ENCODE measurements around the gene TAF4.
A peak's percentile ranks its signal among the peaks of the same experiment; 100 is the strongest.
"Not testable (repeated sequence)": the region's sequence is repeated elsewhere in the genome, so short reads cannot be mapped to it uniquely, and the experiment has no call there.

TAF4 gene

GRCh38 chr20:62065674-62066338 is at the start of gene TAF4:
Gene TAF4, minus strand, starts transcription at chr20:62065881. Its CDS starts 71 bp downstream, at chr20:62065810.
- DNase-seq (ENCODE audit: low read depth in 3 of 3) = peak; percentile 57 to 61 (median 58)

DNA sequence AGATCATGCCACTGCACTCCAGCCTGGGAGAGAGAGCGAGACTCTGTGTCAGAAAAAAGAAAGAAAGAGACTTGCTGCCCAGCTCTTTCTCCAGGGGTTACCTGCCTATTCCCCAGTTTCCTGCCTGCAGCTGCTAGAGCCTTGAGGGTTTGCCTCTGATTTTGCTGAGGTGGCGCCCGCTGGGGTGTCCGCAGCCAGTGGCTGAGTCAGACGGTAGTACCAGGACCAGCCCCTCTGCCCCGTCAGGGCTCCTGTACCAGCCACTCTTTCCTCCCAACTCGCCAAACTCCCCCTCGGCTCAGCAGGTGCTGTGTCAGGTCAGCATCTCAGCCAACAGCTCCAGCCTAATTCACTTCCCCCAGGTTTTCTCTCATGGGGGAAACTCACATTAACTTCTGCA is 49.2 kb upstream of the TAF4 start:
- no peak for DNase-seq (ENCODE audit: low read depth in 3 of 3)

DNA sequence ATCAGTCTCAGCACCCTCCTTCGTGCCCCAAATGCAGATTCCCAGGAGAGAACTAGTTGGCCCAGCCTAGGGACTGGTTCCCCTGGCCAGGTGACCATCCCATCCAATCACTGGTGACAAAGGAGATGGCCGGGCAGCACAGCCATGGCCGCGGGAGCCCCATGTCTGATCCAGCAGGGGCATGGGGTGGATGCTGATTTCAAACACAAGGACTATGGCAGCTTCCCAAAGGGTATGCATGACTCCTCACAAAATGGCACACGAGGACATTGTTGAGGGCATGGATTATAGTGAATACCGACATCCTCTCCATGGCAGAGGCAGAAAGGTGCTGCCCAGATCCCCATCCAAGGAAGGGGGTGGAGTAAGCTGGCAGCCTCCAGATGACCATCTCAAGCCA is 46.7 kb upstream of the TAF4 start:
- DNase-seq (ENCODE audit: low read depth in 3 of 3) = no peak

DNA sequence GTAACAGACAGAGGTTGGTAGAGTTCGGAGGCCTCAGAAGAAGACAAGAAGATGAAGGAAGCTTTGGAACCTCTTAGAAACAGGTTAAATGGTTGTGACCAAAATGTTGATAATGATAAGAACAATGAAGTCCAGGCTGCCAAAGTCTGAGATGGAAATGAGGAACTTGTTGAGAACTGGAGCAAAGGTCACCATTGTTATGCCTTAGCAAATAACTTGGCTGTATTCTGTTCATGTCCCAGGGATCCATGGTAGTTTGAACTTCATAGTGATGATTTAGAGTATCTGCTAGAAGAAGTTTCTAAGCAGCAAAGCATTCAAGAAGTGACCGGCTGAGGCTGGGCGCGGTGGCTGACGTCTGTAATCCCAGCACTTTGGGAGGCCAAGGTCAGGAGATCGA is 45.5 kb upstream of the TAF4 start:
- DNase-seq (ENCODE audit: low read depth in 3 of 3) = no peak

DNA sequence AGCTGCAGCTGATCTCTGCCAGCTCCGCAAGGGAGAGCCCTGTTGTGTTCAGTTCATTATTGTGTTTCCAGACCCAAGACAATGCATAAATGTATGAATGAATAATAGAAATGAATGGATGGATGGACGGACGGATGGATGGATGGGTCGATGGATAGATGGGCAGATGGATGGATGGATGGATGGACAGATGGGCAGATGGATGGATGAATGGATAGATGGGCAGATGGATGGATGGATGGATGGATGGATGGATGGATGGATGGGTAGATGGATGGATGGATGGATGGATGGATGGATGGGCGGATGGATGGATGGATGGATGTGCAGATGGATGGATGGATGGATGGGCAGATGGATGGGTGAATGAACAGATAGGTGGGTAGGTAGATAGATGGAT is 39.9 kb upstream of the TAF4 start:
- no peak for DNase-seq (ENCODE audit: low read depth in 3 of 3)

- no peak for DNase-seq (ENCODE audit: low read depth in 3 of 3)
Measured at GRCh38 chr20:62104791-62105345, 39.2 kb upstream of the TAF4 start.

GRCh38 chr20:62104234-62104789 is 38.6 kb upstream of the TAF4 start:
- DNase-seq (ENCODE audit: low read depth in 3 of 3) = no peak

- DNase-seq (ENCODE audit: low read depth in 3 of 3) = no peak
Measured at GRCh38 chr20:62103508-62104233, 38.0 kb upstream of the TAF4 start.

DNA sequence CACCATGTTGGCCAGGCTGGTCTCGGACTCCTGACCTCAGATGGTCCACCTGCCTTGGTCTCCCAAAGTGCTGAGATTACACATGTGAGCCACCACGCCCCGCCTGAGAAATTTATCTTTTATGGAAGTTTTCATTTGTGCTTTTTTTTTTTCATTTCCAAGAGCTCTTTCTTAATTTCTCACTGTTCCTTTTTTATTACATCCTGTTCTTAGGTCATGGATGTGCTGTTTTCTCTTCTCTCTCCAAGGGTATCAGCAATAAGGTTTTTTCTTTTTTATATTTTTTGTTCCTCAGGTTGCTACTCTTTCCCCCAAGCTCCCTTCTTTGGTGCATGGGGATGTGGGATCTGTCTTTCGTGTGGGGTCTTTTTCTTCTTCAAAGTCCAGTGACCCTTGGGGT is 35.4 kb upstream of the TAF4 start:
- no peak for DNase-seq (ENCODE audit: low read depth in 3 of 3)

- DNase-seq (ENCODE audit: low read depth in 3 of 3) = no peak
Measured at GRCh38 chr20:62097881-62098407, 32.3 kb upstream of the TAF4 start.

DNA sequence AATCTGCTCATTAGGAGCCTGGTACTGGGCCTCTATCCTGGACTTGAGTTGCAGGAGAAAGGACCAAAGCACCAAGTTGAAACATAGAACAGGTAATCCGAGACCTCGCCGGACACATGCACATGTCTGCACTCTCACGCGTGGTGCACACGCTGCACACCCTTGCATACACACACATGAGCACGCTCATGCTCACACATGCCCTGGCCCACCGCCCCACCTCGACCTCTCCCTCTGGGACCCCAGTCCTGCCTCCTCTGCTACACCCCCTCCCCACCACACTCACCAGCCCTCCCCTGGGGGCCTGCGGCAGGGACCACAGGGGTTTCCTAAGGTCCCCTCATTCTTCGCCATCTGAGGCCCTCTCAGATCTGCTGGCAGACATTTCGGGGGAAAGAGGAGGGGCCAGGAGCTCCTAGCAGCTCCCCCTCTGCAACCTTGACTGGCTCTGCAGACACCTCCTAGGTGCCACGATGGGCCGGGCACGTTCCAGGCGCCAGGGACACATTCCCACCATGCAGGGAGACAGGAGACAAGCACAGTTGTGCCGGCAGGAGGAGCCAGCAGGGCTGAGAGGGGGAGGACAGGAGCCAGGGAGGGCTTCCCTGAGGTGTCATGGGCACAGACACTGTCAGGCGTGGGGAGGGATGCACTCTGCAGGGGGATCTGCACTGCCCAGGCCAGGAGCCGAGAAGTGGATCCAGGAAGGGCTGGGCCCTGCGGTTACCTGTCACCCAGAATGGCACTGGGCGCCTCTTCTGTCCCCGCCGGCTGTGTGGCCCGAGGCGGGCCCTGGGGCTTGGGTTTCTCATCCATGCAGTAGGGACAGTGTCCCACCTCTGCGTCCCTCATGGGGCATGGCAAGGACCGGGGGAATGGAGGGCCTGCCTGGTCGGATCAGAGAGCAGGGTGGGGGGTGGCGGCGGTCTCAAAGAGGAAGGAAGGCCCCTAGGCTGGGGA is 31.0 kb upstream of the TAF4 start:
- DNase-seq (ENCODE audit: low read depth in 3 of 3) = no peak

DNA sequence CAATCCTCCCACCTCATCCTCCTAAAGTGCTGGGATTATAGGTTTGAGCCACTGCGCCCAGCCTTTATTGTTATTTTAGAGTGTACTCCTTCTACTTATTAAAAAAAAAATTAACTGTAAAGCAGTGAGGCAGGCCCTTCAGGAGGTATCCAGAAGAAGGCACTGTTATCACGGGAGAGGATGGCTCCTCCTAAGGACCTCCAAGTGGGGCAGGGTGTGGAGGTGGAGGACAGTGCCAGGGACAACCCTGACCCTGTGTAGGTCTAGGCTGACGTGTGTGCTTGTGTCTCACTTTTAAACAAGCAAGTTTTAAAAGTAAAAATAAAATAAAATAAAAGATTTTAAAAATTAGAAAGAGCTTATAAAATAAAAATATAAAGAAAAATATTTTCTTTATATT is 23.7 kb upstream of the TAF4 start:
- DNase-seq (ENCODE audit: low read depth in 3 of 3) = no peak

- DNase-seq (ENCODE audit: low read depth in 3 of 3) = no peak
Measured at GRCh38 chr20:62088258-62089127, 22.8 kb upstream of the TAF4 start.

- no peak for DNase-seq (ENCODE audit: low read depth in 3 of 3)
Measured at GRCh38 chr20:62087632-62088031, 22.0 kb upstream of the TAF4 start.

GRCh38 chr20:62087227-62087626 is 21.5 kb upstream of the TAF4 start:
- DNase-seq (ENCODE audit: low read depth in 3 of 3) = no peak

DNA sequence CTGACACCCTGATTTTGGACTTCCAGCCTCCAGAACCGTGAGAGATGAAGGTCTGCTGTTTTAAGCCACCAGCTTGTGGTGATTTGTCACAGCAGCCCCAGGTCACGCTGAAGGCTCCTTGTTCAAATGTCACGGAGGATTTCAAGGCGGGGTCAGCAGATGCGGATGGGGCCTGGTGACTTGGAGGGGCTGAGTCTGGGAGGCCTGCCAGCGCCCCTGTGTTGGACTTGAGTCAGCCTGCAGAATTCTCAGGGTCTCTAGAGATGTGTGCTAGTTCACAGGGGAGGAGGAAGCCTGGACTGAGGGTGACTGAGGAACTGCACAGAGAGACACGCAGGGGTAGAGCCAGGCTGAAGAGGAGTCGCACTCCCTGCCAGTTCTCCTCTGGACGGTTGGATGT is 19.5 kb upstream of the TAF4 start:
- no peak for DNase-seq (ENCODE audit: low read depth in 3 of 3)

GRCh38 chr20:62084224-62084623 is 18.5 kb upstream of the TAF4 start:
- not testable (repeated sequence) for DNase-seq (ENCODE audit: low read depth in 3 of 3)

DNA sequence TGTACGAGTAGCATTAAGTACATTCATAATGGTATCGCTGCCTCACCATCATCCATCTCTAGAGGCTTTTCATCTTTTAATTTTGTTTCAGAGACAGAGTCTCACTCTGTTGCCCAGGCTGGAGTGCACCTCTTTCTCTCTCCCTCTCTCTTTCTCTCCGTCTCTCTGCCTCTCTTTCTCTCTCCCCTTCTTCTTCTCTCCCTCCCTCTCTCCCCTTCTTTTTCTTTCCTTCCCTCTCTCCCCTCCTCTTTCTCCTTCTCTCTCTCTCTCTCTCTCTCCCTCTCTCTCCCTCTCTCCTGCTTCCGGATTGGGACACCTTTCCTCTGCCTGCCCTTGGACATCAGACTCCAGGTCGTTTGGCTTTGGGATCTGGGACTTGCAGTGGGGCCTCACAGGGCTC is 17.6 kb upstream of the TAF4 start:
- DNase-seq (ENCODE audit: low read depth in 3 of 3) = no peak

- DNase-seq (ENCODE audit: low read depth in 3 of 3) = no peak
Measured at GRCh38 chr20:62080249-62080990, 14.7 kb upstream of the TAF4 start.

DNA sequence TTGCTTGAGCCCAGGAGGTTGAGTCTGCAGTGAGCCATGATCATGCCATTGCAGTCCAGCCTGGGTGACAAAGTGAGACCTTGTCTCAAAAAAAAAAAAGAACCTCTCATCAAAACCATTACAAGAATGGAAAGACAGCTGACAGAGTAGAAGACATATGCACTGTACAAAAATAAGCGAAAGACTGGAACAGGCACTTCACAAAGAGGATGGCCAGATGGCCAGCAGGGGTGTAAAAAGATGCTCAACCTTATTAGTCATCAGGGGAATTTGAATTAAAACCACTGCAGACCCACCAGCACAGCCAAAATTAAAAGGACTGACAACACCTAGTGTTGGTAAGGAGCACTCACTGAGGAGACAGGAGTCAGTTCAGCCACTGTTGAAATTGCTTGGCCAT is 13.5 kb upstream of the TAF4 start:
- DNase-seq (ENCODE audit: low read depth in 3 of 3) = no peak
